Spleen (tissue), 11 donors: Measurements from ENCODE around the gene ATP10D. TPM values are rescaled to one million over a fixed set of nuclear protein-coding genes. Genes with fewer than 3 reads are reported as not detected.
"Not testable (repeated sequence)": the region's sequence is repeated elsewhere in the genome, so short reads cannot be mapped to it uniquely, and the experiment has no call there.

ENCODE experiments used
- DNase-seq: peaks from one replicate; pipeline ENCODE4 v3.0.0-alpha.2; 2020
- H3K27ac ChIP-seq, 8 donors: fragments of 200-600 bp; sonication (generic) in 7 of 8; 1 replicate in 4 of 8; 2 replicates in 4 of 8; pipeline versions ENCODE4 v1.5.0 to v1.8.0; 2016 to 2021; ENCODE audit warnings: inconsistent platforms in 4 of 8, mild to moderate bottlenecking in 4 of 8, moderate library complexity in 1 of 8
- H3K27me3 ChIP-seq, 7 donors: fragments of 200-600 bp; sonication (generic) in 6 of 7; replicated peaks in 1 of 7; 1 replicate in 4 of 7; 2 replicates in 3 of 7; pipeline versions ENCODE4 v1.5.0 to v1.8.0; 2016 to 2021; ENCODE audit warnings: inconsistent platforms in 3 of 7, mild to moderate bottlenecking in 1 of 7
- H3K36me3 ChIP-seq, 6 donors: fragments of 200-600 bp; sonication (generic) in 5 of 6; 1 replicate in 4 of 6; 2 replicates in 2 of 6; pipeline versions ENCODE4 v1.5.0 to v1.8.0; 2016 to 2021; ENCODE audit warnings: inconsistent platforms in 2 of 6
- H3K4me1 ChIP-seq, 6 donors: fragments of 200-600 bp; sonication (generic) in 5 of 6; 1 replicate in 3 of 6; 2 replicates in 3 of 6; pipeline versions ENCODE4 v1.5.0 to v1.8.0; 2016 to 2021; ENCODE audit warnings: inconsistent platforms in 3 of 6
- H3K4me3 ChIP-seq, 8 donors: fragments of 200-600 bp; sonication (generic) in 7 of 8; 1 replicate in 4 of 8; 2 replicates in 4 of 8; pipeline versions ENCODE4 v1.5.0 to v1.8.0; 2016 to 2021; ENCODE audit warnings: inconsistent platforms in 4 of 8, mild to moderate bottlenecking in 4 of 8, moderate library complexity in 2 of 8
- H3K9me3 ChIP-seq, 8 donors: fragments of 200-600 bp; sonication (generic) in 7 of 8; 1 replicate in 4 of 8; 2 replicates in 4 of 8; pipeline versions ENCODE4 v1.5.0 to v1.8.0; 2016 to 2021; ENCODE audit warnings: inconsistent platforms in 4 of 8
- CTCF ChIP-seq, 11 experiments: fragments of 200-600 bp in 7 of 11; fragments of 450-650 bp in 4 of 11; sonication (generic) in 4 of 11; IDR thresholded peaks in 8 of 11; conservative IDR thresholded peaks in 3 of 11; 1 replicate in 7 of 11; 2 replicates in 4 of 11; pipeline versions ENCODE4 v1.4.0 to v1.8.0; 2016 to 2021; ENCODE audit warnings: antibody characterized with exemption in 11 of 11, inconsistent platforms in 4 of 11, mild to moderate bottlenecking in 1 of 11
- POLR2A ChIP-seq, 3 donors: fragments of 450-650 bp; IDR thresholded peaks; one replicate each; pipeline ENCODE4 v1.5.1; 2017; ENCODE audit warnings: antibody characterized with exemption in 3 of 3, mild to moderate bottlenecking in 1 of 3
- POLR2AphosphoS5 ChIP-seq, 3 donors: sonication (generic); formaldehyde crosslinking; IDR thresholded peaks; one replicate each; pipeline ENCODE4 v1.5.1; 2017; ENCODE audit warnings: antibody characterized with exemption in 3 of 3
- WGBS, 5 donors: extraction: QIAGEN DNeasy Blood & Tissue Kit in 3 of 5; methylation state at CpG; one replicate each; pipeline versions ENCODE4 v1.1.5 to v1.1.7; 2013 to 2018; 5-methylcytosine and 5-hydroxymethylcytosine counted together
- intact Hi-C: fragments of 100-400 bp; cut with DNase I; formaldehyde crosslinking; loops from one replicate; pipeline ENCODE4 v1.15.0; 2023; ENCODE audit warnings: low total_unique reads
- polyA plus RNA-seq, 3 donors: library from polyadenylated mRNA; stranded (reverse); fragments of 200-250 nt; gene quantifications; one replicate each; pipeline ENCODE4 v1.2.1, GENCODE V29; 2013
- total RNA-seq, 7 donors: library from RNA; depleted of rRNA in 3 of 7; stranded (reverse); fragments of >200 nt in 3 of 7; fragmentation: NEBNext Ultra II Directional in 4 of 7; extraction: Animal tissue kit (Norgen Biotek cat#: 25700) in 4 of 7; gene quantifications; one replicate each; pipeline versions ENCODE4 v1.1.0 to v1.2.1, GENCODE V29; 2016 to 2021
- donor health status: healthy with polysubstance abuse.
- donor health status: DM: no; HTN: no; CAD: no; lungs with moderate emphysema.
- donor health status: DM: no; HTN: no; CAD: no.
- donor health status: Bipolar disorder and iron deficiency.
- donor health status: healthy.
- donor health status: DM: no; HTN: no; CAD: no.
- donor health status: DM: yes; HTN: yes; CAD: no.

ATP10D gene
- total and polyA plus RNA-seq, 10 donors: 4.6 to 79.1 (median 51.2) TPM

- 74 to 85% (median 75%) methylated on average over 2 of the region's 2 CpGs for WGBS, 5 donors
- Histone ChIP-seq H3K4me3 (no peak overlapping the region), H3K36me3 (peaks cover 0 to 90% (median 13%) of the 10 kb centered on the region in 6 donors), H3K27me3 (no peaks in the 10 kb centered on the region), H3K27ac (peak overlapping the region in 1 of 8 donors; percentile 28), H3K9me3 (peaks cover 0 to 4% (median 0%) of the 10 kb centered on the region in 8 donors), H3K4me1 (peaks cover 0 to 25% (median 0%) of the 10 kb centered on the region in 6 donors)
- TF ChIP-seq POLR2A (IDR thresholded peaks at IDR 0.05) (no peak), CTCF (IDR thresholded peaks at IDR 0.05 in 8 of 11, conservative IDR thresholded peaks at IDR 0.05 in 3 of 11) (no peak), POLR2AphosphoS5 (IDR thresholded peaks at IDR 0.05) (no peak)
- DNase-seq: no peak
- intact Hi-C loops: no loop called here
Observed at GRCh38 chr4:47538825-47539154, 53.7 kb downstream of the ATP10D start.

- 82 to 92% (median 87%) methylated on average over 4 to 5 of the region's 5 CpGs for WGBS, 5 donors
- H3K4me1 ChIP-seq, DNase-seq, intact Hi-C loops, H3K27me3 ChIP-seq, H3K9me3 ChIP-seq, H3K4me3 ChIP-seq, H3K27ac ChIP-seq: not testable (repeated sequence)
- H3K36me3 ChIP-seq: peaks cover 0 to 78% (median 20%) of the 10 kb centered on the region in 6 donors
Observed at GRCh38 chr4:47542640-47543039, 57.6 kb downstream of the ATP10D start.

- no peak for DNase-seq
- intact Hi-C loops: no loop called here
- Histone ChIP-seq H3K4me3 (no peak overlapping the region), H3K9me3 (no peaks in the 10 kb centered on the region), H3K4me1 (peaks cover 0 to 5% (median 0%) of the 10 kb centered on the region in 6 donors), H3K27me3 (no peaks in the 10 kb centered on the region), H3K27ac (no peak overlapping the region), H3K36me3 (peaks cover 0 to 79% (median 24%) of the 10 kb centered on the region in 6 donors)
- no peak for TF ChIP-seq POLR2AphosphoS5 (IDR thresholded peaks at IDR 0.05)
- TF ChIP-seq POLR2A (IDR thresholded peaks at IDR 0.05): no peak
- TF ChIP-seq CTCF (IDR thresholded peaks at IDR 0.05 in 8 of 11, conservative IDR thresholded peaks at IDR 0.05 in 3 of 11): no peak
- 44 to 99% (median 50%) methylated on average over 2 of the region's 2 CpGs for WGBS, 5 donors
Observed at GRCh38 chr4:47543331-47543730, 58.3 kb downstream of the ATP10D start.

- H3K9me3 ChIP-seq, H3K4me3 ChIP-seq, H3K27ac ChIP-seq, H3K27me3 ChIP-seq, DNase-seq, H3K4me1 ChIP-seq, intact Hi-C loops: not testable (repeated sequence)
- WGBS, 5 donors: 91 to 97% (median 94%) methylated on average over 7 of the region's 7 CpGs
- peaks cover 0 to 98% (median 37%) of the 10 kb centered on the region in 6 donors for H3K36me3 ChIP-seq
Observed at GRCh38 chr4:47550357-47550756, 65.3 kb downstream of the ATP10D start.

GRCh38 chr4:47550899-47551548 is 65.9 kb downstream of the ATP10D start:
- no peak for DNase-seq
- no peak overlapping the region for H3K4me3 ChIP-seq
- peaks cover 0 to 98% (median 37%) of the 10 kb centered on the region in 6 donors for H3K36me3 ChIP-seq
- 95 to 98% (median 96%) methylated on average over 7 of the region's 7 CpGs for WGBS, 5 donors
- TF ChIP-seq POLR2AphosphoS5 (IDR thresholded peaks at IDR 0.05) (no peak), POLR2A (IDR thresholded peaks at IDR 0.05) (no peak), CTCF (IDR thresholded peaks at IDR 0.05 in 8 of 11, conservative IDR thresholded peaks at IDR 0.05 in 3 of 11) (no peak)
- H3K9me3 ChIP-seq: no peaks in the 10 kb centered on the region
- H3K4me1 ChIP-seq: no peaks in the 10 kb centered on the region
- intact Hi-C loops: no loop called here
- no peak overlapping the region for H3K27ac ChIP-seq
- H3K27me3 ChIP-seq: no peaks in the 10 kb centered on the region
